Bronchial epithelial cell (primary cell): Measurements from ENCODE around the gene SLC1A2. TPM values are rescaled to one million over a fixed set of nuclear protein-coding genes. Genes with fewer than 3 reads are reported as not detected.

Experiments used
- DNase-seq: peaks from one replicate; pipeline ENCODE4 v3.0.0-alpha.2; 2010; ENCODE audit warnings: low read depth
- FAIRE-seq: peaks from 2 replicates; lab custom pipeline; 2011; peaks lifted over from hg19 to GRCh38; lab: Jason Lieb, UNC
- H3K27me3 ChIP-seq: 2 replicates; pipeline ENCODE4 v1.5.1; 2011; ENCODE audit warnings: low read length; ENCODE audit not compliant: control insufficient read depth, insufficient read depth
- H3K36me3 ChIP-seq: 2 replicates; pipeline ENCODE4 v1.5.1; 2011; ENCODE audit warnings: low read length; ENCODE audit not compliant: control insufficient read depth, insufficient read depth
- H3K4me3 ChIP-seq: 2 replicates; pipeline ENCODE4 v1.5.1; 2011; ENCODE audit warnings: mild to moderate bottlenecking, low read depth, low read length, control low read depth
- total RNA-seq: library from RNA; depleted of rRNA; stranded (reverse); fragments of >200 nt; gene quantifications from 2 replicates; pipeline ENCODE4 v1.2.1, GENCODE V29; 2014
- TF ChIP-seq, protein P1 (sequence below): IDR thresholded peaks from 2 replicates; pipeline ENCODE4 v1.5.1; 2011; ENCODE audit warnings: mild to moderate bottlenecking, moderate library complexity, low read length, control low read depth, inconsistent platforms; ENCODE audit not compliant: insufficient read depth, severe bottlenecking

The SLC1A2 gene
- total RNA-seq, 1 donor from 2014 or later, result under 0.01 TPM

DNA sequence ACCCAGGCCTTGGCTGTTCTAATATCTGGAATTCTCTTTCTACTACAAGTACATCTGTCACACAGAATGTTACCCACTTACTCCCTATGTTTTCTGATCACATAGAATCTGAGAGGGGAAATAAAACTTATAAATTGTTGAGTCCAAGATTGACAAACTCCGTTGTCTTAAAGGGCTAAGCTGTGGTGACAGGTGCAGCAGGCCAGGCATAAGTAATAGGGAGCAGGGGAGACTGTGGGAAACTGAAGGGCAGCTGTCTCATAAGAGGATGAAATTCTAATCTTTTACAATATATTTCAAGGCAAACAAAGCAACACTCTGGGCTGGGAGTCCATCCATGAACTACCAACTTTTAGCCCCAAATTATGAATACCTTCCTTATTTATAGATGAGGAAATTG lies 133.9 kb downstream of the SLC1A2 start:
- FAIRE-seq, result no peak

DNA sequence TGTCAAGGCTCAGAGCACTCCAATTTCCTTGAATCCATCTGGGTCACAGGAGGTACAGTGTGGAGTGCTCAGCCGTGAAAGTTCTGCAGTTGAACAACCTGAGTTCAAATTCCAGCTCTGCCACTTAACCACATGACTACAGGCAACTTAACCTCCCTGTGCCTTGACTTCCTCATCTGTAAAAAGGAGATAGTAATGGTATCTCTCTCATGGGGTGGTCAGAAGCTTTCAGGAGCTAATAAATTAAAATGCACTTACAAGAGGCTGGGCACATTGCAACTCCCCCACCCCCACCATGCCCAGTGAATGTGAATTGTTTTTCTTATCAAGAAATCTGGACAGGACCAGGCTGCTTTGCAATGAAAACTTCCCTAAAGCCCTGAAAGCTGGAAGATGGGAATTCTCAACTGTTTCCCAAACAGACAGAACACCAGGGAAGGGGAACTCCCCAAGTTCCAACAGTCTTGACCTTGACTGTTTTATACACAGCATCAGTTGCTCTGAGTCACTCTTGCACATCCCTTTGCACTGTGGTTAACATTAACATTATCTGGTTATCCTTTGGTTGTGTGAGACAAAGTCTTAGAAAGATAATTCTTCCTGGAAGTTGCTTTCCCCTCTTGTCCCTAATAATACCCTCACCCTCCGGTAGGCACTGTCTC lies 137.0 kb downstream of the SLC1A2 start:
- H3K4me3 ChIP-seq, result no peak overlapping the region
- peak; percentile 23 for FAIRE-seq
- TF ChIP-seq, protein P1, sequence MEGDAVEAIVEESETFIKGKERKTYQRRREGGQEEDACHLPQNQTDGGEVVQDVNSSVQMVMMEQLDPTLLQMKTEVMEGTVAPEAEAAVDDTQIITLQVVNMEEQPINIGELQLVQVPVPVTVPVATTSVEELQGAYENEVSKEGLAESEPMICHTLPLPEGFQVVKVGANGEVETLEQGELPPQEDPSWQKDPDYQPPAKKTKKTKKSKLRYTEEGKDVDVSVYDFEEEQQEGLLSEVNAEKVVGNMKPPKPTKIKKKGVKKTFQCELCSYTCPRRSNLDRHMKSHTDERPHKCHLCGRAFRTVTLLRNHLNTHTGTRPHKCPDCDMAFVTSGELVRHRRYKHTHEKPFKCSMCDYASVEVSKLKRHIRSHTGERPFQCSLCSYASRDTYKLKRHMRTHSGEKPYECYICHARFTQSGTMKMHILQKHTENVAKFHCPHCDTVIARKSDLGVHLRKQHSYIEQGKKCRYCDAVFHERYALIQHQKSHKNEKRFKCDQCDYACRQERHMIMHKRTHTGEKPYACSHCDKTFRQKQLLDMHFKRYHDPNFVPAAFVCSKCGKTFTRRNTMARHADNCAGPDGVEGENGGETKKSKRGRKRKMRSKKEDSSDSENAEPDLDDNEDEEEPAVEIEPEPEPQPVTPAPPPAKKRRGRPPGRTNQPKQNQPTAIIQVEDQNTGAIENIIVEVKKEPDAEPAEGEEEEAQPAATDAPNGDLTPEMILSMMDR, result no peak
- peak; percentile 32 for DNase-seq
- no peaks in the 10 kb centered on the region for H3K36me3 ChIP-seq
- H3K27me3 ChIP-seq, result no peaks in the 10 kb centered on the region

More for the DNA sequence above, 133.9 kb downstream of the SLC1A2 start:
- Histone ChIP-seq H3K36me3 (no peaks in the 10 kb centered on the region), H3K4me3 (no peak overlapping the region), H3K27me3 (no peaks in the 10 kb centered on the region)
- no peak for DNase-seq
- TF ChIP-seq, protein P1, result no peak

DNA sequence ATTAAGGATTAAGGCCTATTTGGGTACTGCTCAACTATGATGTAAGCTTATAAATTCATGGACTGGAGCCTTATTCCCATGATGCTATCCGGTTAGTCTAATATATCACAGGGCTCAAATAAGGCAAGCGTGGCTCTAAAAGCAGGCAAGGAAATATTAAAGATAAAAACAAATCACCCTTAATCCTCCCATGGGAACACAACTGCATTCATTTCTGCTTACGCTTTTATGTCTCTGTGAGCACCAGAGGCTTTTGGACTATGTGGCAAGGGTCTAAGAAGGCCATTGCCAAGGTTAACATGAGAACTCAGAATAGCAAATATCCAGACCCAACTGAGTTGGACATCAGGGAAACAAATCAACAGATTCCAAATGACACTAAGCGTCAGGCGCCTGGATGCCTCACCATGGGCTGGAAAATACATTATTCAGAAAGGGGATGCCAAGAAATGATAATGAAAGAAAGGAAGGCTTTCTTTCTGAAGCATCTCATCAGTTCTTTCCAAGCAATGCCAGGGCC lies 138.1 kb downstream of the SLC1A2 start:
- Histone ChIP-seq H3K27me3 (no peaks in the 10 kb centered on the region), H3K36me3 (no peaks in the 10 kb centered on the region), H3K4me3 (no peak overlapping the region)
- no peak for DNase-seq
- TF ChIP-seq, protein P1, result no peak
- no peak for FAIRE-seq

DNA sequence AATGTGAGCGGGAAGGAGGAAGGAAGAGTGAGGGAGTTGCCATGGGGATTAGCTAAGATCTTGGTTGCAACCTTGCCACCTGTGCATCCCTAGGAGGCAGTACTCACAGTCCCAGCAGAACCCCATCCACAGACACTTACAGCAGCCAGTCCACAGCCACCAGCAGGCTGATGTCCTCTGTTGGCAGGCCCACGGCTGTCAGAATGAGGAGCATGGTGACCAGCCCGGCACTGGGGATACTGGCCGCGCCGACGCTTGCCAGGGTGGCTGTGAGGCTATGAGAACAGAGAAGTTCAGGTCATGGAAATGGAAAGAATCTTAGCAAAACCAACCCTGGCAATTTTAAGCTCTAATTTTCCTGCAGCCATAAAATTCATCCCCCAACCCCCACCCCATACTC lies 138.6 kb downstream of the SLC1A2 start:
- no peak for FAIRE-seq
- TF ChIP-seq, protein P1, result no peak
- Histone ChIP-seq H3K27me3 (no peaks in the 10 kb centered on the region), H3K36me3 (no peaks in the 10 kb centered on the region), H3K4me3 (no peak overlapping the region)
- no peak for DNase-seq

DNA sequence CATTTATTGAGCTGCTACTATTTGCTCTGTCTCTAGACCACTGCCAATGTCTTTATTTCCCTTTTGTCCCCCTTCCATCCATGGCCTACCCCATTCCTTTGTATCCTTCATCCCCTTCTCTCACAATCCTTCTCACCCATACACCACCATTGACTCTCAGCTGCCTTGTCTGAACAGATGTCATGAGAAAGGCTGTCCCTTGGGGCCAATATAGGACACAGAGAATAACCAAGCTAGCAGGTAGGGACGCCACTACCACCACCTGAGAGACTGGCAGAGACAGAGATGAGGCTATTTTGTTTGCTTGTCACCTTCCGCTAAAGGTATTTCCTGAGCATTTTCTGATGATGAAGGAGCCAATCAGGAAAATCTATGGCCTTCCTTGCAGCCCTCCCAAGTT lies 141.5 kb downstream of the SLC1A2 start:
- H3K36me3 ChIP-seq, result no peaks in the 10 kb centered on the region
- FAIRE-seq, result no peak
- no peak overlapping the region for H3K4me3 ChIP-seq
- TF ChIP-seq, protein P1, result no peak
- no peaks in the 10 kb centered on the region for H3K27me3 ChIP-seq
- DNase-seq, result no peak
